ENCODE measurements around the gene B3GALNT2.

The B3GALNT2 gene

DNA sequence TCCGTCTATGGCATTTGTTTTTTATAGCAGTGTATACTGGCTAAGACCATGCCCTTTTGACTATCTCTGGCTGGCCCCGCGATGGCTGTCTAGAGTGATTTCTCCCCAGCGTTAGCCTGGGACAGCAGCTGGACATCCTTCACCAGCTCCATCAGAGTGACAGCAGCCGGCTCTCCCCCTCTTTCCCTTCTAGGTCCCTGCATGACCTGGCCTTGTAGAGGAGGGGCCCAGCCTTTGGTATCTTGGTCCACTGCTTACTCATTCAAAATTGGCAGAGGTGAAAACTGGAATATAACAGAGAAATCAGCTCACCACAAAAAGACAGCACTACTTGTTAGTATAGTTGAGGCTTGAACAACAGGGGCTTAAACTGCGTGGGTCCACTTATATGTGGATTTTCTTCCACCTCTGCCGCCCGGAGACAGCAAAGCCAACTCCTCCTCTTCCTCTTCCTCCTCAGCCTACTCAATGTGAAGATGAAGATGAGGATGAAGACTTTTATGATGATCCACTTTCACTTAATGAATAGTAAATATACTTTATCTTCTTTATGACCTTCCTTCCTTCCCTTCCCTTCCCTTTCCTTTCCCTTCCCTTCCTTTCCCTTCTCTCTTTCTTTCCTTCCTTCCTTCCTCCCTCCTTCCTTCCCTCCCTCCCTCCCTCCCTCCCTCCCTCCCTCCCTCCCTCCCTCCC is 29.4 kb upstream of the B3GALNT2 start:
- TF ChIP-seq, protein P1, sequence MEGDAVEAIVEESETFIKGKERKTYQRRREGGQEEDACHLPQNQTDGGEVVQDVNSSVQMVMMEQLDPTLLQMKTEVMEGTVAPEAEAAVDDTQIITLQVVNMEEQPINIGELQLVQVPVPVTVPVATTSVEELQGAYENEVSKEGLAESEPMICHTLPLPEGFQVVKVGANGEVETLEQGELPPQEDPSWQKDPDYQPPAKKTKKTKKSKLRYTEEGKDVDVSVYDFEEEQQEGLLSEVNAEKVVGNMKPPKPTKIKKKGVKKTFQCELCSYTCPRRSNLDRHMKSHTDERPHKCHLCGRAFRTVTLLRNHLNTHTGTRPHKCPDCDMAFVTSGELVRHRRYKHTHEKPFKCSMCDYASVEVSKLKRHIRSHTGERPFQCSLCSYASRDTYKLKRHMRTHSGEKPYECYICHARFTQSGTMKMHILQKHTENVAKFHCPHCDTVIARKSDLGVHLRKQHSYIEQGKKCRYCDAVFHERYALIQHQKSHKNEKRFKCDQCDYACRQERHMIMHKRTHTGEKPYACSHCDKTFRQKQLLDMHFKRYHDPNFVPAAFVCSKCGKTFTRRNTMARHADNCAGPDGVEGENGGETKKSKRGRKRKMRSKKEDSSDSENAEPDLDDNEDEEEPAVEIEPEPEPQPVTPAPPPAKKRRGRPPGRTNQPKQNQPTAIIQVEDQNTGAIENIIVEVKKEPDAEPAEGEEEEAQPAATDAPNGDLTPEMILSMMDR (IDR thresholded peaks at IDR 0.05; ENCODE audit: extremely low read depth, missing control alignments), result no peak
- no peak for DNase-seq (ENCODE audit: low spot score)

GRCh38 chr1:235532360-235532759 is 28.1 kb upstream of the B3GALNT2 start:
- TF ChIP-seq, protein P1 (IDR thresholded peaks at IDR 0.05; ENCODE audit: extremely low read depth, missing control alignments), result no peak
- no peak for DNase-seq (ENCODE audit: low spot score)

DNA sequence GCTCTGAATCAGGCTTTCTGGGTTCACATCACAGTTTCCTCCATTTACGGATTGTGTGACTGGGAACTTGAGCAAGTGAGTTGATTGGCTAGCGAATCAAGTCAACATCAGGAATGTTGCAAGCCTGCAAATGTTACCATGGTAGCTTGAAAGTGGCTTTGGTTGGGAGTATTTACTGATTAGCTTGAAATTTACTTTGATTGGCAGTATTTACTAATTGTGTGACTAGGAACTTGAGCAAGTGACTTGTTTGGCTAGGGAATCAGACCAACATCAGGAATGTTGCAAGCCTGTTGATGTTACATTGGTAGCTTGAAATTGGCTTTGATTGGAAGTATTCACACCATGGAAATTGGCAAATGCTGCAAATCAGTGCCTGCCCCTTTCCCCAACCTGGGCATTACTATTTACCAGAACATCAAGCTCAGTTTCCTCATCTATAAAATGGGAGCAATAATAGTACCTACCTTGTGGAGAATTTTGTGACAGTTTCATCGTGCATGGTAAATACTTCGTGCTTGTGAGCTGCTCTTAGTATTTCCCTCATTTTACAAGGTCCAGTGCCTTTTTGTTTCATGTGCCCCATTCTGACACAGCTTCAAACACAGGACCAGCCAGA is 23.1 kb upstream of the B3GALNT2 start:
- DNase-seq (ENCODE audit: low spot score), result no peak
- TF ChIP-seq, protein P1 (IDR thresholded peaks at IDR 0.05; ENCODE audit: extremely low read depth, missing control alignments), result no peak

- DNase-seq (ENCODE audit: low spot score), result no peak
- TF ChIP-seq, protein P1 (IDR thresholded peaks at IDR 0.05; ENCODE audit: extremely low read depth, missing control alignments), result no peak
Measured at GRCh38 chr1:235525314-235525713, 21.1 kb upstream of the B3GALNT2 start.

DNA sequence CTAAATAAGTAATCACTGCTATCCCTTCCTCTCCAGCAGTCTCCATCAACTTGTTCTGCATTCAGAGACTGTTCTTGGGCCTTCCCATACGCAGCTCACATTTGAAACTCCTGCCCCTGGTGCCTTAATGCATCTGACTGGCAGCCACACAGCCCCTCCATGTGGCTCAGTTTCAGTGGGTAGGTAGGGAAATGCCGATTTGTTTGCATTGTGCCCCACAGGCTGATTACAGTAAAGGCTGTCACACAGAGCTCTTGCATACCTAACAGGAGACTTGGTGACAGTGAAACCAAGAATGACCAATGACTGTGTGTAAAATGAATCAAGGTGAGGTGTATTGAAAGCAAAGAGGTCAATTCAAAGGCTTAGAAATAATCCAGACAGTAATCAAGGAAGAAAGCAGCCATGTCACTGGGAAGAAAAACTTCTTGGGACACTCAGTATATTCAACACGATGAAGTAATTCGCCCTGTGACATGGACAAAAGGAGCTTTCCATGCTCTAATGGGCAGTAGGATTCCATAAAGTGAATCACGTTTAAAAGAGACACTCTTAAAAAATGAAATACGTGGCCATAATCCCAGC is 12.7 kb upstream of the B3GALNT2 start:
- TF ChIP-seq, protein P1 (IDR thresholded peaks at IDR 0.05; ENCODE audit: extremely low read depth, missing control alignments), result no peak
- no peak for DNase-seq (ENCODE audit: low spot score)

GRCh38 chr1:235515844-235516512 is 11.7 kb upstream of the B3GALNT2 start:
- no peak for DNase-seq (ENCODE audit: low spot score)
- TF ChIP-seq, protein P1 (IDR thresholded peaks at IDR 0.05; ENCODE audit: extremely low read depth, missing control alignments), result no peak
